Measurements from ENCODE around the gene NAA10.

NAA10 gene

GRCh38 chrX:153909024-153909979 lies 25.5 kb downstream of the NAA10 start:
- no peak overlapping the region for H3K4me3 ChIP-seq (ENCODE audit: low read depth, low read length)
- TF ChIP-seq CTCF (IDR thresholded peaks at IDR 0.05; ENCODE audit: control insufficient read depth, extremely low read depth, insufficient read depth) = no peak
- DNase-seq (ENCODE audit: low read depth) = no peak

GRCh38 chrX:153908219-153908860 lies 26.5 kb downstream of the NAA10 start:
- no peak for TF ChIP-seq CTCF (IDR thresholded peaks at IDR 0.05; ENCODE audit: control insufficient read depth, extremely low read depth, insufficient read depth)
- no peak for DNase-seq (ENCODE audit: low read depth)
- no peak overlapping the region for H3K4me3 ChIP-seq (ENCODE audit: low read depth, low read length)

- no peak for DNase-seq (ENCODE audit: low read depth)
- no peak for TF ChIP-seq CTCF (IDR thresholded peaks at IDR 0.05; ENCODE audit: control insufficient read depth, extremely low read depth, insufficient read depth)
- no peak overlapping the region for H3K4me3 ChIP-seq (ENCODE audit: low read depth, low read length)
Measured at GRCh38 chrX:153907456-153907855, 27.4 kb downstream of the NAA10 start.

GRCh38 chrX:153906126-153906917 lies 28.5 kb downstream of the NAA10 start:
- no peak for DNase-seq (ENCODE audit: low read depth)
- no peak for TF ChIP-seq CTCF (IDR thresholded peaks at IDR 0.05; ENCODE audit: control insufficient read depth, extremely low read depth, insufficient read depth)
- no peak overlapping the region for H3K4me3 ChIP-seq (ENCODE audit: low read depth, low read length)

- no peak for DNase-seq (ENCODE audit: low read depth)
- H3K4me3 ChIP-seq (ENCODE audit: low read depth, low read length) = no peak overlapping the region
- TF ChIP-seq CTCF (IDR thresholded peaks at IDR 0.05; ENCODE audit: control insufficient read depth, extremely low read depth, insufficient read depth) = no peak
Measured at GRCh38 chrX:153905481-153906095, 29.2 kb downstream of the NAA10 start.

Measured in LNCaP clone FGC (cell line).